SK-N-MC (cell line): Measurements from ENCODE around the gene ACVR1.

Source experiments
- EZH2 ChIP-seq: fragments of 200-600 bp; sonication (generic); IDR thresholded peaks from one replicate; pipeline ENCODE4 v1.6.1; 2017; ENCODE audit warnings: antibody characterized with exemption
- FOXP2 ChIP-seq: optimal IDR thresholded peaks from 2 replicates; pipeline ENCODE3; 2011; ENCODE audit warnings: mild to moderate bottlenecking, moderate library complexity; ENCODE audit not compliant: insufficient read depth; ENCODE audit errors: extremely low read length, control extremely low read depth
- POLR2AphosphoS5 ChIP-seq: IDR thresholded peaks from 2 replicates; pipeline ENCODE4 v1.6.1; 2012; ENCODE audit warnings: mild to moderate bottlenecking, low read depth, low read length, borderline replicate concordance

- TF ChIP-seq EZH2 (no peak), POLR2AphosphoS5 (no peak), FOXP2 (no peak)
Measured at GRCh38 chr2:157867703-157868102, 8.4 kb downstream of the ACVR1 start.
